ENCODE data around the gene RALGAPA1. TPM values are rescaled to one million over a fixed set of nuclear protein-coding genes. Genes with fewer than 3 reads are reported as not detected.

RALGAPA1 gene
- polyA plus RNA-seq, 10 donors = 21.1 to 36.1 (median 28.8) TPM

DNA sequence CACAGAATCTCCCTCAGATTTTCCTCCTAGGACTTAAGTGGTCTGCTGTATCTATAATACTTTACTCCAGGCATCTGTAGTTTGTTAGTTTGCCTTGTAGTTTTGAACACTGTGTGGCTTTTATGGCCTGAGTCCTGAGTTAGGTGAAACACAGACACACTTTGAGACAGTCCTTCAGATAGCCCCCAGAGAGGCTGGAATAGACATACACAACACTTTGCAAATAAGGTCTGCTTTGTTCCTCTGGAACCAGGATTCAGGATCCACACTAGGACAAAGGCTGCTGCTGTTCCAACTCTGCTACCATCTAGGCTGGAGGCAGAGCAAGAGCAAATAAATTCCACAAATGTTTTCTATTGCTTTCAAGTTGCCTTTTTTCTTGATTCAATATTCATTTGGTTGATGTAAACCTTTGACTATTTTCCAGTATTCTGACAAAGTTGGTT, 316.5 kb downstream of the RALGAPA1 start:
- no peak for DNase-seq

Other genes starting within 250 kb of the RALGAPA1 start
- 10 to 100 TPM; 18.3 to 24.1 (median 21.0) TPM for gene BRMS1L, start 17.0 kb upstream of the RALGAPA1 start, polyA plus RNA-seq (ENCODE audit: insufficient read length in 10 of 10)

Data from muscle of back (tissue), 11 donors.